B cell (primary cell): ENCODE data around the gene AXIN1.

ENCODE experiments used
- CTCF ChIP-seq: fragments of 200-600 bp; IDR thresholded peaks from one replicate; pipeline ENCODE4 v1.8.0; 2022; ENCODE audit warnings: antibody characterized with exemption, mild to moderate bottlenecking
- EZH2 ChIP-seq: IDR thresholded peaks from 2 replicates; pipeline ENCODE4 v1.6.1; 2012; ENCODE audit warnings: borderline replicate concordance, low read depth, mild to moderate bottlenecking, moderate library complexity, low read length; ENCODE audit not compliant: insufficient read depth, poor library complexity, severe bottlenecking

- TF ChIP-seq CTCF, result no peak
- no peak for TF ChIP-seq EZH2
Observed at GRCh38 chr16:275786-276232, 76.7 kb downstream of the AXIN1 start, which contains the start of gene RGS11.
